SK-N-SH (cell line): ENCODE results near the gene MRGPRG. TPM values are rescaled to one million over a fixed set of nuclear protein-coding genes. Genes with fewer than 3 reads are reported as not detected.

Experiments used
- polyA plus RNA-seq, 3 experiments: library from polyadenylated mRNA; depleted of rRNA; stranded (reverse); fragments of >200 nt; gene quantifications; 2 replicates each; pipeline ENCODE4 v1.2.3, GENCODE V29; 2012

The MRGPRG gene
- polyA plus RNA-seq, 1 of the 3 experiments (the other 2 are of a cell fraction) = not detected

Other genes with a start within 250 kb of the MRGPRG start
- 82.5 and 104 TPM in 2 replicates for gene NAP1L4, start 226.5 kb downstream of the MRGPRG start, polyA plus RNA-seq (2012; rRNA removed)
- gene CARS1, start 161.4 kb downstream of the MRGPRG start, polyA plus RNA-seq (2012; rRNA removed) = 52.1 and 65.2 TPM in 2 replicates
- 7.8 and 10.9 TPM in 2 replicates for gene OSBPL5, start 53.5 kb downstream of the MRGPRG start, polyA plus RNA-seq (2012; rRNA removed)
- not detected in 2 replicates for gene MRGPRE, start 13.6 kb upstream of the MRGPRG start, polyA plus RNA-seq (2012; rRNA removed)
- 13.2 and 21.7 TPM in 2 replicates for gene ZNF195, start 160.3 kb upstream of the MRGPRG start, polyA plus RNA-seq (2012; rRNA removed)